NCI-H446 treated with DMSO at 0.1 percent for 48 hours (cell line): Measurements from ENCODE around the gene PIK3C3.
"Not testable (repeated sequence)": the region's sequence is repeated elsewhere in the genome, so short reads cannot be mapped to it uniquely, and the experiment has no call there.

Experiments
- DNase-seq: peaks from one replicate; lab custom pipeline; 2025; lab: John Stamatoyannopoulos, UW

PIK3C3 gene

DNA sequence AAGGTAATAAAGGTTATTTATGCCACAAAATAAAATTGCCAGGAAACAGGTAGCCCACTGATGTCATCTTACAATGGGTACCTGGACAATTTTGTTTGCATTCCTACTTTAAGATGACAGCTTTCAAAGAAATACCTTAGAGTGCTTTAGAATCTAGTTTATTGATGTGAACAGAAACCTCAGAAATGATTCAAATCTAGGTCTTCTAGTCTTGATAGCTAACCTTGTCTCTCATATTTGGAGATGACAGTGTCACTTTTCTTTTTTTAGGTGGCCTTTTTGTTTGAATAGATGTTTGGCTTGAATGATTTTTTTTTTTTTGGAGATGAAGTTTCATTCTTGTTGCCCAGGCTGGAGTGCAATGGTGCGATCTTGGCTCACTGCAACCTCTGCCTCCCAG lies 69.1 kb downstream of the PIK3C3 start:
- no peak for DNase-seq

DNA sequence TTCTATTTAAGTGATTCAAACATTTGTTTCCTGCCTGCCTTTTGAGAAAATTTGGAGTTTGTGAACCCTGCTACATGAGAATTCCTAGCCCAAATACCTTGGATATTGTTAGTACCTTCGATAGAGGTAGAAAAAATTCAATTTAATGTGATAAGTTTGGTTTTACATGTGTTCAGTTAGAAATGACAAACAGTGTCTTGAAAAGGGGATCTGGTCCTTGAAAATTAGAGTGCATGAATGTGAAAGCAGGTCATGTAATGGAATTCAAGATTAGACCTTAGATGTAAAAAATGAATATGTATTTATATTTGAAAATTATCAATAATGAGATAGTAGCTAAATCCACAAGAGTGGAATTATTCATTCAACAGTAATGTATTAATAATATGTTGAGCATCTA lies 70.5 kb downstream of the PIK3C3 start:
- DNase-seq: no peak

DNA sequence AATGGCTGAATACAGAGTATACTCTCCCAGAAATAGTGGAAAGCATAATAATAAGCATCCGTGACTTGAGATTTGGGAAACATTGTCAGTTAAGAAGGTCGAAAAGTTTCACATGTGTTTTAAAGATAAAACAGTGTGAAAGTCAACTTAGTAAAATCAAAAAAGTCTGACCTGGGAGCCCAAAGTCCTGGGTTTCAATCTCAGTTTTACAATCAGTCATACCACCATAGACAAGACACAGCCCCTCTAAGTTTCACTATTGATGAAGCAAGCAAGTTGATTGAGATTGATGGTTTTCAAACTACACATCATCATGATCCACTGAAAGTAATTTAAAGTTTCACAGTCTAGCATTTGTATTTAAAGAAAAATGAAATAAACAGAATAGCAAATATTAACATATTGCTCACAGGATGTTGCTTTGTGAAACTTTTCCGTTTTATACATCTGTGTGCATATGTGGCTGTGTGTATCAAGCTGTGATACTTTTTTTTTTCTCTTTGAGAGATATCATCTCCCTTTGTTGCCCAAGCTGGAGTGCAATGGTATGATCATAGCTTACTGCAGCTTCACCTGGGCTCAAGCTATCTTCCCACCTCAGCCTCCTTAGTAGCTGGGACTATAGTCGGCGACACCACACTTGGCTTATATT lies 71.1 kb downstream of the PIK3C3 start:
- no peak for DNase-seq

DNA sequence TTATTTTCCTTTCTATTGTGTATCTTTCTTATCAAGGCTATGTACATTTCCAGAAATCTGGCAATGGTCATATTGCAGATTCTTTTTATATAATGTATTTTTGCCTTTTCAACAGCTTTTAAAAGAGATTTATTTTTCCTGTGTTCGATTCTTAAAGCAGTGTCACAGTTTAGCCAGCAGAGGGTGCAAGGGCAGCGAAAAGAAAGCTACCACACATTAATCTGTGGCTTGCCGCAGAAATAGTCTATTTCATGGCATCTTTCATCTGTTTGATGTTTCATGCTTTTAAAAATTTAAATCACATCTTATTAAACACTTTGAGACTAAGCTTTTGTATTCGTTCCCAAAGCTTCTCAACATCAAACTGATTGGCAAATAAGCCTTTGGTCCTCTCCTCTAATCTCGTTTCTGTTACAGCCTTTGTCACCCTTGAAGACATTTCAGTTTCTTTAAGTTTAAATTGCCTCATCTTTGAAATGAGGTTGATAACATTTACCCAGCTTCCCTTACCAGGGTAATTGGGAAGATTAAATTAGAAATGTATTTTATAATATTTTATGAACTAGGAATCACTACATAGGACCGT lies 73.3 kb downstream of the PIK3C3 start:
- no peak for DNase-seq

DNA sequence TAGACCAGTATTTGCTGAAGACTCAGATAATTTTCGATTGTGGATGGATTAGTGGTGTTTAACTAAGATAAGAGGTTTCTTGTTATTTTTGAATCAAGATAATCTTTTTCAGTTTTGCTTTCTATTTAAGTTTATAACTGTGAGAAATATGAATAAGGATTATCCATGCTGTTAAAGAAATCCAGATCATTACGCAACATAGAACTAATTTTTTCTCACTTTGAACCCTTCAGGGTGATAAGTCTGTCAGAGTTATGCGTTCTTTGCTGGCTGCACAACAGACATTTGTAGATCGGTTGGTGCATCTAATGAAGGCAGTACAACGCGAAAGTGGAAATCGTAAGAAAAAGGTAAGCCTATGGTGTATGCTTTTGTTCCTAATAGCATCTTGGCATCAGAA lies 74.1 kb downstream of the PIK3C3 start:
- no peak for DNase-seq

DNA sequence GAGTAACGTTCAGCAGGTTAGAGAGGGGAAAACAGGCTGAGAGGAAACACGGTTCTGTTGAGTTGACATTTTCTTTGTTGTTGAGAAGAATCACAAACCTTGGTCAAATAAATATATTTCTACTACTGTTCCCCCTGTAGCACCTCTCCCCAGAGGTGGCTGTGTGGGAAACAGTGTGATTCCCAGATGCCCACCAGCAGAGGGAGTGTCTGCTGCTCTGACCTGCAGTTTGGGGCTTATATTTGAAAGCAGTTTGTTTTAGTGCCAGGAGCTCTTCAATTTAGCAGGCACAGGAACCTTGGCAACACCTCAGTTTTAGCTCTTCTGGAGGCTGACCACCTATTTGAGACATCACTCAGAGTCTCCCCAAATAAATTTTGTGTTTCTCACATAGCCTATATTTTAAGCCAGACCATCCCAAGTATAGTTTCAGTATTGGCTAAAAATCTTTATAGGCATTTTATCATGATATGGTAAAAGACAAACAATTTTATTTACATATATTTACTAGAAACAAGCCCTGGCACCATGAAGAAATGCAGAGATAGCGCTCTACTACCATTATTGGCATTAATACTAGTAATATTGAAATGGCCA lies 75.7 kb downstream of the PIK3C3 start:
- DNase-seq: no peak

DNA sequence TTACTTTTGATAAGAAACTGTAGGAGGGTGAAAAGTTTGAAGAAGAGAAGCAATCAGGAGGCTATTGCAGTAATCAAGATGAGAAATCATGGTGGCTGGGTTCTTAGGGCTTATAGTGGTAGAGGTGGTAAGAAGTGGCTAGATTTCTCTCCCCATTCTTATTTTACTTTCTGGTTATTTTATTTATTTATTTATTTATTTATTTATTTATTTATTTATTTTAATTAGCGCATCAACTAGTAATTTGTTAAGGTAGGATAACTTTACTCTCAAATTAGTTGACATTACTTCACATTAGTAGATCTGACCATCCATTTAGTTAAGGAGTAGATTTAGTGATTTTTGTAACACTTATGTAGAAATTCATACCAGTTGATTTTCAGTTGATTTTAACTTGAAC lies 77.4 kb downstream of the PIK3C3 start:
- no peak for DNase-seq

DNA sequence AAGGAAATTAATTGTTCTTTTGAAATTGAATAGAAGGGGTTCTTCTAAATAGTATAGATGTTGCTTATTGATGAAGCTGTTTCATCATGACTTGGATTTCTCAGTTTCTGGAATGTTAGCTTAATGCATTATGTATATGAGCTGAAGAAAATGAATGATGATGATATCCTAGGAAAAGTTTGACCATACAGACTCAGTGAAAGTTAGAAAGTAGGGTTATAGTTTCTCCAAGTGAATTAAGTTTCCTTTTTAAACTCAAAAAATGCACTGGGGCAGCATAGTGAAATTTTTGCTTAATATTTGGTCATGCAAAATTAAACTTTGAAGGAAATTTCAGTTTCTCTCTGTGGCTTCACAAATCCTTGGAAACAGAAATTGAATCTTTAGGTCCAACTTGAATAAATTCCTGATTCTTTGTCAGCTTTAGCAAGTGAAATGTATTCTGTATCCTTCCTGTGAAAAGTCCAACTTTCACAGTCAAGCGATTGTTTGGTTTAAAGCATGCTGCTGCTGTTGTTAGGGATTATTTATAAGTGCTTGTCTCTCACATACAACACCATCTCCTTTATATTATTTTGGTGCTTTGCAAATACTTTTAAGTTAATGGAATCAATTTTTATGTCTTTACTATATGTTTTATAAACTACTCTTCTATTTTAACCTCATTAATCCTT lies 78.2 kb downstream of the PIK3C3 start:
- DNase-seq: no peak

DNA sequence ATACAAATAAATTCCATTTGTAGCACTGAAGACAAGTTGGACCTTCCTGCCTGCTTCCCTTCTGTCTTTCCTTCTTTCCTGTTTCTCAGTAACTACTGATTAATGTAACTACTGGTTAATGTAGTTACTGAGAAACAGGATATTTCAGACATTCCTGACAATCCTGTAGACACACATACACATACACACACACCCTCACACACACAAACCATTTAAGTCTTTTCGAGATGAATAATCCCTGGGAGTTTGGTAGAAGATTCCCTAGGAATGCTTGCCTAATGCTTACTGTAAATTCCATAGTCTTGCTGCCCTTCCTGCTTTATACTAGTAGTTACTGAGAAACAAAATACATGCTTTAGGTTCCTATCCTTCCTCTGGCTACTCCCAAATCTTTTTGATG lies 83.9 kb downstream of the PIK3C3 start:
- DNase-seq: no peak

DNA sequence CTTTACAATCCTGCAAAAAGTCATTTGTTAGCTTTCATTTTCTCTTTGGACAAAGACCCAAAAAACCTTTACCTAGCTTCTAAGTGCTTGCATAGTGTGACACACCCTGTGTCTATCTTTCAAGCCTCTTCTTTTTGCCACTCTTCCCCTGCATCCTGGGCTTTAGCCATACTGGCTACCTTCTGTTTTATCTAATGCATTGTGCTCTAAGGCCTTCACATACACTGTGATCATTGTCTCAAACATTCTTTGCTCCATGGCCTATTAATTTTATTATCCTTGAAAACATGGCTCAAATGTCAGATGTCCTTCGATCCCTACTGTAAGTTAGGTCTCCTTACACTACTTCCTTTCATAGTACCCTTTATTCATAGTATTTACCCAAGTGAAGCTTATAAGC lies 84.4 kb downstream of the PIK3C3 start:
- DNase-seq: no peak

DNA sequence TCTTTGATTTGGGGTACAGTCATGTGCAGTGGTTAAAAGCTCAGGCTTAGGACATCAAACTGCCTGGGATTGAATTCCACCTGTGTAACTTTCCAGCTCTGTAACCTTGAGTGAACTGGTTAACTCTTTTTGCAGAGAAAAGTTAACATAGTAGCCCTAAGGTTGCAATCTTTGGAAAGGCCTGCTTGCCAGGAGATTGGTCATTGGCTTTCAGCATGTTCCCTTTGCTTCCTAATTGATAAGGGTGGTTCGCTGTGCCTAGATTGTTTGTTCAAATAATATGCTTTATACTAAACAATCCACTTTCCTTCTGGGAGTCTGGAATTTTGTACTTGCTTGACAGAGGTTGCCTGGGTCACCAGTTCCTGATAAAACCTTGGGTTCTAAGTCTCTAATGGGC lies 86.8 kb downstream of the PIK3C3 start:
- DNase-seq: no peak

DNA sequence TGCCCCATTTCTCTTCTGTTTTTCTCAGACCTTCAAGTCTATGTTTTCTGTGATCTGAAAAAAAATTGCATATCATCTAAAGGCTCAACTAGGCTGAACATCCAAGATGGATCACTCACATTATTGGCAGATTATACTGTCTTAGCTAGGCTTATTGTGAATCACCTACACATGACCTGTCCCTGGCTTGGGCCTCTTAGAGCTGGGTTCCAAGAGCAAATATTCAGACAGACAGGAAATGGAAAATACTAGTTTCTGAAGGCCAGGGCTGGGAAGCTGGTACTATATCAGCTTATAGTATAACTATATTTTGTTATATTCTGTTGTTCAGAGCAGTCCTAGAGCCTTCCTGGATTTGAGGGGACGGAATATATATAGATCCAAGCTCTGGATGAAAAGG lies 90.3 kb downstream of the PIK3C3 start:
- DNase-seq: no peak

DNA sequence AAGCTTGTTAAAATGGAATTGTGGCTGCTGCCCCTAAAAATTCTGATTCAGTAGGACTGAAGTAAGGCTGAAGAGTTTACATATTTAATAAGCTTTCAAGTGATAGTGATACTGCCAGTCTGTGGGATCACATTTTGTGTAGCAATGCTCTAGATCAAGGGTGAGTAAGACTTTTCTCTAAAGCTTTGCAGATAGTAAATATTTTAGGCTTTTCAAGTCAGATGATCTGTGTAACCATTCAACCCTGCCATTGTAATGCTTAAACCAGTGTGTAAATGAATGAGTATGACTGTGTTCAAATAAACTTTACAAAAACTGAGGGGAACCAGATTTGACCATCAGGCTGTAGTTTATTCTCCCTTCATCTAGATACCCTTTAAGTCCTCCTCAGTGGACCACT lies 92.7 kb downstream of the PIK3C3 start:
- DNase-seq: no peak

DNA sequence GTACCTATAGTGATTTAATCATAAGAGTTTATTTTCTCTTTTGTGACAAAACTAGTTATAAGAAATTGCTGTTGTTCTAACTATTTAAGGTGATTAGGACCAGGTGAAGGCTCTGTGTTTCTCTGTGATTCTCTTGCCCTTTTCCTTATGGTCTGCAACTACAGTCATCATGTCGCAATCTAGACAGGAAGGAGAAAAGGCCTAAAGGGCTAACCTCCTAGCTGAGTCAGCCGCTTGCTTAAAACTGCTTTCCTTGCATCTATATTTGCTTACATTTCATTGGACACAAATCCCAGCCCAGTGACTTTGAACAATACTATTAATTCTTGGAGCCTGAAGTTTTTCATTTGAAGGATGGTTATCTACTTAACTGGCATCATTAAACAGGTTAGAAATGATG lies 93.1 kb downstream of the PIK3C3 start:
- no peak for DNase-seq

DNA sequence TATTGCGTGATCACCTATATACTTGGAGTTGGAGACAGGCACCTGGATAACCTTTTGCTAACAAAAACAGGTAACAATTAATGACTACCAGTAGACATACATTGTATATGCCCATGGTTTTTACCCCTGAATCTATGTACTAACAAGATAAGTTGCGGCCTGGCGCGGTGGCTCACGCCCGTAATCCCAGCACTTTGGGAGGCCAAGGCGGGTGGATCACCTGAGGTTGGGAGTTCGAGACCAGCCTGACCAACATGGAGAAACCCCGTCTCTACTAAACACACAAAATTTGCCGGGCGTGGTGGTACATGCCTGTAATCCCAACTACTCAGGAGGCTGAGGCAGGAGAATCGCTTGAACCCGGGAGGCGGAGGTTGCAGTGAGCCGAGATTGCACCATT lies 94.5 kb downstream of the PIK3C3 start:
- DNase-seq: not testable (repeated sequence)

DNA sequence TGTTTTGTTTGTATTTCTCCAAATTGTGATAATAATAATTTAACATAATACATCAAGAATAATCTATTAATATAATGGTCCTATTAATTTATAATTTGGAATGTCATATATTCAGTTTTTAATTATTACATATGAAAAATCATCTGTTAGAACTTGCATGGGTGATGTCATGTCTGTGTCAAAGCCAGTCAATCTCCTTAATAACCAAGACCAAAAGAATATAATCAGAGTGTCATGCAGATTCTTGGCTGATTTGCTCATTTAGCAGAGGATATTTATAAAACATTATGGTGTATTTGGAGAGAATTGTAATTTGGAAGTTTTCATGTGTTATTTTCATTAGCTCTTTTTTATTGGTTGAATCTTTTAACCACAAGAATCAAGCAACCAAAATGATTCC lies 96.4 kb downstream of the PIK3C3 start:
- DNase-seq: no peak

DNA sequence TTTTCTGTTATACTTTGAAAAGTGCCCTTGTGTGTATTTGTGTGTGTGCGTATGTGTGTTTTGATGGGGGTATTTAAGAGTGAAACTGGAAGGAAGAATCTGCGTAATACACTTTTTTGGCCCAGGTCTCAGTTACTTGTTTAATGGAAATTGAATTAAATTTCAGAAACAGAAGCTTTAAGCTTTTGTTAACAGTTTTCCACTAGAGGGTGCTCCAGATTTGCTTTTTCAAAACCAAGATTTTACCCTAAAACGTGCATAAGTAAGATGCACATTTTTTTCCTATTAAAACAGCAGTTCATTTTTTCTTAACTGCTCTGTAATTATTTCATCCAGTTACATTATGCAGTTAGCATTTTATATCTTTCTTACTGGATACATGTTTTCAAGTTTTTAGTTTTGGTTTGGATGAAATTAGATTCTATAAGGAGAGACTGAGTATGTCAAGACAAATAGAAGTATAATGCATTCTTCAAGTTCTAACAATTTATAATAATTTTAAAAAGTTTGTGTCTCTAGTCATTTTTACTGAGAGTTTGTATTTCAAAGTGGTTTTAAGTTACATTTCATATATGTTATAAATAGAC lies 97.2 kb downstream of the PIK3C3 start:
- peak; percentile 24 for DNase-seq

DNA sequence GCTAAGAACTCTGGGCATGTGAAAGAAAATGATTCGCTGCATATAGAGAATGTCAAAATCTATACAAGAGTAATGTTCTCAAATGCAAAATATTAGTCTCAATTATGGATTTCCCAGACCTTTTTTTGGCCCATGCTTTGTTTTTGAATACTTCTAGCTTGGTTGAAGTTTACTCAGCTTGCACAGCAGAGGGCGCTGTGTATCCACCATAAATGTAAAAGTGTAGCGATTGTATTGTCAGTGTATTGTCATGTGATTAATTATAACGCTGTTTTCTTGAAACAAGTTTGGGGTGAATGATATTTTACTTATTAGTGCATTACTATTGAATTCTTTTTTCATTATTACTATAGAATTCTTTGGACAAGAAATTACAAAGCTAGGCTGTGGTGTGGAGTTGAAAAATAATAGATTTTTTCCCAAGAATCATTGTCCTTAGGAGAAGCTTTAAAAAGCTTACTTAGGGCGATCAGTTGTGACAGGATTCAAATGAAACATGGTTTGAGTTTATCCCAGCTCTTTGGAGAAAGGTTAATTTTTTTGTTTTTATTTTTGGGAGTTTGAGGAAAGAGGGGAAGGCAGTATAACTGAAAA lies 98.3 kb downstream of the PIK3C3 start:
- peak; percentile 53 for DNase-seq

DNA sequence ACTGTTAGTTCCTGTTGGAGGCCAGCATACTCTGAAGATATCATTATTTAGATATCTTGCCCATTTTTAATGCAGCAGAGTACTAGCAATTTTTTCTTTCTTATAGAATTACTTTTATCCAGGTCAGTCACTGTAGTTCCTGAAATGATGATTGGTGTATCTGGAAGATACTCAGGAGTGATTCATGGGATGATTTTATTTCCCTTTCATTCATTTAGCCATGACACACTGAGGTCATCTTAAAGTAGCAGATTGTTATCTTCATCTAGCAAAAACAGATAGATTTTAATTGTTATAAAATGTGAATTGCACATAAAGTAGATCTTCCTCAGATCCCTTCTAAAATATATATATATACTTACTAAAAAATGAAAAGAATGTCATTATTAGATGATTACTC lies 109.1 kb downstream of the PIK3C3 start:
- DNase-seq: no peak

DNA sequence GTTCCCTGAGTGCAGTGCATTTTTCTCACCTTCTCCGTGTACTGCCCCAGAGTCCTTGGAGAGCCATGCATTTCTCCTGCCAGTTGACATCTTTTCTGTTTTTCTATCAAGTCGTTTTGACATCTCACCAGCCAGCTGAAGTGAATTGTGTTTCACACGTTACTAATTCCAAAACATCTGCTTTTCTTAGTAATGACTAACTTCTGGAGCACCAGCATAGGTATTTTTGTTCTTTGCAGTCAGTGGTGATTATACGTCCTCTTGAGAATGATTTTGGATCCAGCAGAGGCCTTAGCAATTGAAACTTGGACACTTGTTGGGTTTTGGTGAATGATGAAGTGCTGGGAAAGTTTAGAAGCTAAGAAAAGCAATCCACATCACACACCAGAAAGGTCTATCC lies 112.5 kb downstream of the PIK3C3 start:
- no peak for DNase-seq

DNA sequence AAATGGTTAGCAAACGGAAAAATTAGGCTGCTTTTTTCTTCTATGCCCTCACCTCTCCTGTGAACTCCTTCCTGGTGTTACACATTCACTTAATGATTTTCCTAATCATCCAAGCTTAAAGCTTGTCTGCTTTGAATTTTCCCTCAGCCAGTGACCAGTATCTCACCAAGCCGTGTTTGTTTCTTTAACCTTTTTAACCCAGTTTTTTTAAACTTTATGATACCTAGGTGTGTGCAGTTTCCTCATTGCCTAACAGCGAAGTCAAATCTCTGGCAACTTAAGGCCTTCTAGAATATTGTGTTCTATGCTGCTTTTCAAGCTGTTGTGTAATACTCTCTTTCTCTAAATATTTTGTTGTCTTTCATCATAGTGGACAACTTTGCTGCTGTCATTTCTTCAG lies 113.0 kb downstream of the PIK3C3 start:
- DNase-seq: no peak

DNA sequence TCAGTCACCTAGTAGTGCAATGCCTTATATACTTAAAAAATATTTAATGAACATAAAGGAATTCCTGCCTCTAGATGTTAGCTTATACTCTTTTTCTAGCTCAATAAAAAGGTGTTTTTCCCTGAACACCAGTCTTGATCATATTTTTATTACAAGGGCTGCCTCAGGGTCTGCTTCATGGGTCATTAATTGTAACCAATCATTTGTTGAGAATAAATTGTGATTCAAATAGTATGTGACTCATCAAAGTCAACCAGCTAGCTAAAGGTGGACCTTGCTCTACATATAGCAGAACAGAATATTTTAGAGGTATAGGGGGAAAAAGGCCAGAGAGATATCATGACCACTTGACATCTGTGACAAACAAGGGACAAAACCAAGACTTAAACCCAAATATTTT lies 114.0 kb downstream of the PIK3C3 start:
- no peak for DNase-seq

DNA sequence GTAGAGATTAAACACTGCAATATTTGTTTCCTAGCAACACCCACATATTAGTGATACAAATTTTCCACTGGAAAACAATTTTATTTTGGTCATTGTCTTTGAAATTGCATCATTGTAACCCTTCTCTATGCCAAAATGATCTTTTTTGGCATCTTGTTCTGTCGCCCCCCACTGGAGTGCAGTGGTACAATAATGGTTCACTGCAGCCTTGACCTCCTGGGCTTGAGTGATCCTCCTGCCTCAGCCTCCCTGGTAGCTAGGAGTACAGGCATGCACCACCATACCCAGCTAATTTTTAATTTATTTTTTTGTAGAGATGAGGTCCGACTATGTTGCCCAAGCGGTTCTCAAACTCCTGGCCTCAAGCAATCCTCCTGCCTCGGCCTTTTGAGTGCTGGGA lies 117.4 kb downstream of the PIK3C3 start:
- DNase-seq: no peak
